ENCODE results near the gene USP53.

The USP53 gene

GRCh38 chr4:119238068-119238722 is 25.7 kb downstream of the USP53 start:
- Histone ChIP-seq H3K4me3 (ENCODE audit: low read depth, low read length) (no peak overlapping the region), H3K9me3 (ENCODE audit: control insufficient read depth, insufficient read depth, low read depth, low read length) (no peaks in the 10 kb centered on the region), H3K4me1 (ENCODE audit: control insufficient read depth, insufficient read depth, low read length) (peaks cover 6% of the 10 kb centered on the region; the same call in 1 of the 2 replicates), H3K36me3 (ENCODE audit: control insufficient read depth in 2 of 2, insufficient read depth in 1 of 2, low read length in 2 of 2) (peaks cover 0 to 16% of the 10 kb centered on the region in 2 experiments; a peak in 1 of 3 replicates), H3K27ac (ENCODE audit: extremely low read depth, low read depth, low read length) (no peak overlapping the region)
- TF ChIP-seq FEZF1 (tag by site-specific recombination; IDR thresholded peaks at IDR 0.05) (peak; percentile 58), ZXDB (tag by site-specific recombination; IDR thresholded peaks at IDR 0.05) (peak; percentile 24; the same call in 1 of the 2 replicates), ATF2 (tag by site-specific recombination; IDR thresholded peaks at IDR 0.05; ENCODE audit: low read depth) (peak; percentile 91), GLIS2 (tag by site-specific recombination; IDR thresholded peaks at IDR 0.05) (no peak), PRDM1 (tag by site-specific recombination; IDR thresholded peaks at IDR 0.05) (peak; percentile 84), ZNF335 (tag by site-specific recombination; conservative IDR thresholded peaks at IDR 0.05) (peak; percentile 64), ZNF629 (tag by site-specific recombination; IDR thresholded peaks at IDR 0.05) (peak; percentile 71), ZBTB48 (tag by site-specific recombination; IDR thresholded peaks at IDR 0.05) (peak; percentile 64; the same call in 1 of the 2 replicates), ZNF266 (tag by site-specific recombination; IDR thresholded peaks at IDR 0.05; ENCODE audit: low read depth) (no peak), TRIM28 (IDR thresholded peaks at IDR 0.05; ENCODE audit: borderline replicate concordance, low read length) (0 out of 2 replicates have a peak, but pooled peaks have one; percentile 37), ZBTB17 (tag by site-specific recombination; IDR thresholded peaks at IDR 0.05) (no peak; the same call in 1 of the 2 replicates)
- CTCF ChIA-PET = interaction anchor here (1.1 kb wide), 1 partner anchor 10 kb away, joined by 3 read pairs; no protein-coding TSS in a partner anchor
- POLR2A ChIA-PET = interaction anchor here (1.1 kb wide), 1 partner anchor 11 kb away, joined by 4 read pairs; no protein-coding TSS in a partner anchor

- ChIA-PET POLR2A (no interaction called here), CTCF (no interaction called here)
Measured at GRCh38 chr4:119240128-119240527, 27.6 kb downstream of the USP53 start.

More at GRCh38 chr4:119240128-119240527, 27.6 kb downstream of the USP53 start:
- Histone ChIP-seq H3K4me3 (ENCODE audit: low read depth, low read length) (no peak overlapping the region), H3K4me1 (ENCODE audit: control insufficient read depth, insufficient read depth, low read length) (peaks cover 6% of the 10 kb centered on the region; the same call in 1 of the 2 replicates), H3K9me3 (ENCODE audit: control insufficient read depth, insufficient read depth, low read depth, low read length) (no peaks in the 10 kb centered on the region), H3K36me3 (ENCODE audit: control insufficient read depth in 2 of 2, insufficient read depth in 1 of 2, low read length in 2 of 2) (peaks cover 0 to 16% of the 10 kb centered on the region in 2 experiments; a peak in 1 of 3 replicates), H3K27ac (ENCODE audit: extremely low read depth, low read depth, low read length) (no peak overlapping the region)
- TF ChIP-seq WT1 (tag by site-specific recombination; IDR thresholded peaks at IDR 0.05) (peak; percentile 64), AEBP2 (tag by site-specific recombination; IDR thresholded peaks at IDR 0.05; ENCODE audit: borderline replicate concordance) (no peak), PRDM6 (tag by site-specific recombination; IDR thresholded peaks at IDR 0.05) (peak; percentile 64)
